Smooth muscle cell (in vitro differentiated cells): ENCODE measurements around the gene GNLY. TPM values are rescaled to one million over a fixed set of nuclear protein-coding genes. Genes with fewer than 3 reads are reported as not detected.

Experiments used
- DNase-seq: peaks from one replicate; lab custom pipeline; 2025; ENCODE audit not compliant: unreplicated experiment; lab: John Stamatoyannopoulos, UW
- H2AFZ ChIP-seq: fragments of 200-600 bp; sonication (generic); 2 replicates; pipeline ENCODE4 v1.6.0; 2016; ENCODE audit warnings: antibody characterized with exemption, low read depth, mild to moderate bottlenecking
- H3F3A ChIP-seq: fragments of 200-600 bp; sonication (generic); 2 replicates; pipeline ENCODE4 v1.6.0; 2017; ENCODE audit warnings: antibody characterized with exemption, low read depth
- H3K27ac ChIP-seq: fragments of 200-600 bp; sonication (generic); 2 replicates; pipeline ENCODE4 v1.5.1; 2016; ENCODE audit warnings: low read depth, mild to moderate bottlenecking
- H3K27me3 ChIP-seq: fragments of 200-600 bp; sonication (generic); 2 replicates; pipeline ENCODE4 v1.6.1; 2016; ENCODE audit warnings: low read depth, mild to moderate bottlenecking
- H3K36me3 ChIP-seq: fragments of 200-600 bp; sonication (generic); 2 replicates; pipeline ENCODE4 v1.5.1; 2016; ENCODE audit warnings: low read depth
- H3K4me1 ChIP-seq: fragments of 200-600 bp; sonication (generic); 2 replicates; pipeline ENCODE4 v1.5.1; 2016; ENCODE audit warnings: low read depth
- H3K4me2 ChIP-seq: fragments of 200-600 bp; sonication (generic); 2 replicates; pipeline ENCODE4 v1.6.0; 2016; ENCODE audit warnings: mild to moderate bottlenecking
- H3K4me3 ChIP-seq: fragments of 200-600 bp; sonication (generic); 2 replicates; pipeline ENCODE4 v1.5.1; 2016; ENCODE audit warnings: mild to moderate bottlenecking
- H3K79me2 ChIP-seq: fragments of 200-600 bp; sonication (generic); 2 replicates; pipeline ENCODE4 v1.6.0; 2016; ENCODE audit warnings: low read depth, mild to moderate bottlenecking
- H3K9ac ChIP-seq: fragments of 200-600 bp; sonication (generic); 2 replicates; pipeline ENCODE4 v1.6.0; 2016; ENCODE audit warnings: low read depth
- H3K9me3 ChIP-seq: fragments of 200-600 bp; sonication (generic); replicated peaks from 2 replicates; pipeline ENCODE4 v1.5.1; 2016; ENCODE audit warnings: low read depth
- H4K20me1 ChIP-seq: fragments of 200-600 bp; sonication (generic); 2 replicates; pipeline ENCODE4 v1.6.0; 2016; ENCODE audit warnings: low read depth
- WGBS: methylation state at CpG from one replicate; pipeline ENCODE4 v1.1.7; 2016; ENCODE audit warnings: low lambda C conversion rate; 5-methylcytosine and 5-hydroxymethylcytosine counted together
- polyA plus RNA-seq: library from polyadenylated mRNA; unstranded; fragments of >200 nt; fragmentation: Nextera tagmentation; extraction: Ambion mirVana; gene quantifications from 2 replicates; pipeline ENCODE4 v1.2.1, GENCODE V29; 2016
- total RNA-seq: library from RNA; depleted of rRNA; stranded (reverse); fragments of >200 nt; gene quantifications from 2 replicates; pipeline ENCODE4 v1.2.3, GENCODE V29; 2014
- TF ChIP-seq, protein P1 (sequence below): fragments of 200-600 bp; sonication (generic); IDR thresholded peaks from 2 replicates; pipeline ENCODE4 v1.5.1; 2017; ENCODE audit warnings: borderline replicate concordance, mild to moderate bottlenecking, antibody characterized with exemption; ENCODE audit not compliant: insufficient read depth, poor library complexity, severe bottlenecking

GNLY gene
- total and polyA plus RNA-seq, 2 experiments from 2014 or later, result not detected

DNA sequence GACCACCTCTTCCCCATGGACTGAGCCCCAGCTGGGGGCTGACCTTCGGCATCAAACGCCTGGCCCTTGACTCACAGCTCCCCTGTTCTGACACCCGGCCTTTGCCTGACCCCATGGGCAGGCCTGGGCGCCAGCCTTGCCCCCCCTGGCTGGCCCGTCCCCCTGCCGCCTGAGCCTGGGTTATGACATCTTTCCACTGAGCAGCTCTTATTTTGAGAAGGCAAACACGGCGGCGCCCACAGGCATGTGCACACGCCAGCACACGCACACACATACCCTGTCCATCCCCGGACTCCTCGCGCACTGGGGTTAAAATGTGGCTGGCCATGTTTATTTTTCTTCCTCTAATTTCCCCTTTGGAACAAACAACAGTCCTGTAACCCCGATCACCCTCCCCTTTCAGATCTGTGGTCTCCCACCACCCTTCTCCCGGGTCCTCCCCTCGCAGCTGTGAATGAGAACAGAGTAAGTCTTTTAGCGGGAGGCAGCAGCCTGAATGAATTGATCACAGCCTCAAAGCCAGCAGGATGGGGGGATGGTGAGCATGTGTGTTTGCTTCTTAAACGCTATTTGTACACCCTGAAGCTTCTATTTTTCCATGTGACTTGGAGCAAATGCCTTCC lies 47.8 kb downstream of the GNLY start:
- H3K9ac ChIP-seq, result no peak overlapping the region
- no peak for DNase-seq
- H3K36me3 ChIP-seq, result no peaks in the 10 kb centered on the region
- WGBS, result 87% methylated on average over 15 of the region's 19 CpGs
- H4K20me1 ChIP-seq, result no peaks in the 10 kb centered on the region
- peak overlapping the region; percentile 20 for H3K4me2 ChIP-seq
- H3K4me1 ChIP-seq, result peaks cover 31% of the 10 kb centered on the region
- no peak overlapping the region for H3K4me3 ChIP-seq
- H3K27ac ChIP-seq, result no peak overlapping the region
- no peaks in the 10 kb centered on the region for H3K9me3 ChIP-seq
- no peak overlapping the region for H2AFZ ChIP-seq
- TF ChIP-seq, protein P1, sequence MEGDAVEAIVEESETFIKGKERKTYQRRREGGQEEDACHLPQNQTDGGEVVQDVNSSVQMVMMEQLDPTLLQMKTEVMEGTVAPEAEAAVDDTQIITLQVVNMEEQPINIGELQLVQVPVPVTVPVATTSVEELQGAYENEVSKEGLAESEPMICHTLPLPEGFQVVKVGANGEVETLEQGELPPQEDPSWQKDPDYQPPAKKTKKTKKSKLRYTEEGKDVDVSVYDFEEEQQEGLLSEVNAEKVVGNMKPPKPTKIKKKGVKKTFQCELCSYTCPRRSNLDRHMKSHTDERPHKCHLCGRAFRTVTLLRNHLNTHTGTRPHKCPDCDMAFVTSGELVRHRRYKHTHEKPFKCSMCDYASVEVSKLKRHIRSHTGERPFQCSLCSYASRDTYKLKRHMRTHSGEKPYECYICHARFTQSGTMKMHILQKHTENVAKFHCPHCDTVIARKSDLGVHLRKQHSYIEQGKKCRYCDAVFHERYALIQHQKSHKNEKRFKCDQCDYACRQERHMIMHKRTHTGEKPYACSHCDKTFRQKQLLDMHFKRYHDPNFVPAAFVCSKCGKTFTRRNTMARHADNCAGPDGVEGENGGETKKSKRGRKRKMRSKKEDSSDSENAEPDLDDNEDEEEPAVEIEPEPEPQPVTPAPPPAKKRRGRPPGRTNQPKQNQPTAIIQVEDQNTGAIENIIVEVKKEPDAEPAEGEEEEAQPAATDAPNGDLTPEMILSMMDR, result no peak
- no peaks in the 10 kb centered on the region for H3K79me2 ChIP-seq
- no peaks in the 10 kb centered on the region for H3F3A ChIP-seq
- peaks cover 7% of the 10 kb centered on the region for H3K27me3 ChIP-seq

DNA sequence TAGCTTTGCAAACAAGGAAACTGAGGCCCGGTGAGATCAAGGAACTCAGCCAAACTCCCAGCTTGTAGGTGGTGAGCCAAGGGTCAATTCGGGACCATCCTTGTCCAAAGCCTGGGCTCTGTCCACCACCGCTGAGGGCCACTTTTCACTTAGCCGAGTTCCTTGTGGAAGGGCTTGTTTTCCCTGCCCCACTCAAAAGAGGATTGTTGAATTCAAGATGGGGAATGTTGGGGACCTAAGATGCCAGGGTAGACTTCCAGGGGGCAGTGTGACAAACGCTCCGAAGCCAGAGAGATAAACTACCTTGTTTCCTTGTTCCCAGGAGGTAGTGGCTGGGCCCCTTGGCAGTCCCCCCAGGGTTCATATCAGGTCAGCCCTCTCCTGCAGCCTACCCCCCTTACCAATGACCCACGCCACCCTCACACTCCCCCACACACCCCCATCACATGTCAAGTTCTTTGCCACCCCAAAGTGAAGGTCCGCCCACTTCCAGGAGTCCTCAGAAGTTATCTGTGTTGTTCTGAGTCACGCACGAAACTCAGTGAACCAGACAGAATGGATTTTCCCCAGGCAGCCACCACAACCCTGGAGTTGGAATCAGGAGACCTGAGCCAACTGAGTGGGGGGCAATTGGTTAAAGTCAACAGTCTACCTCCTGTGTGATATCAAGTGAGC lies 49.3 kb downstream of the GNLY start:
- H3K36me3 ChIP-seq, result no peaks in the 10 kb centered on the region
- H4K20me1 ChIP-seq, result no peaks in the 10 kb centered on the region
- 73% methylated on average over 10 of the region's 10 CpGs for WGBS
- H3K27me3 ChIP-seq, result peaks cover 13% of the 10 kb centered on the region
- TF ChIP-seq, protein P1, result no peak
- no peak overlapping the region for H2AFZ ChIP-seq
- peaks cover 31% of the 10 kb centered on the region for H3K4me1 ChIP-seq
- H3K79me2 ChIP-seq, result no peaks in the 10 kb centered on the region
- H3K9me3 ChIP-seq, result no peaks in the 10 kb centered on the region
- H3F3A ChIP-seq, result no peaks in the 10 kb centered on the region
- DNase-seq, result no peak
- no peak overlapping the region for H3K4me3 ChIP-seq
- no peak overlapping the region for H3K27ac ChIP-seq
- H3K4me2 ChIP-seq, result peak overlapping the region; percentile 41
- no peak overlapping the region for H3K9ac ChIP-seq

DNA sequence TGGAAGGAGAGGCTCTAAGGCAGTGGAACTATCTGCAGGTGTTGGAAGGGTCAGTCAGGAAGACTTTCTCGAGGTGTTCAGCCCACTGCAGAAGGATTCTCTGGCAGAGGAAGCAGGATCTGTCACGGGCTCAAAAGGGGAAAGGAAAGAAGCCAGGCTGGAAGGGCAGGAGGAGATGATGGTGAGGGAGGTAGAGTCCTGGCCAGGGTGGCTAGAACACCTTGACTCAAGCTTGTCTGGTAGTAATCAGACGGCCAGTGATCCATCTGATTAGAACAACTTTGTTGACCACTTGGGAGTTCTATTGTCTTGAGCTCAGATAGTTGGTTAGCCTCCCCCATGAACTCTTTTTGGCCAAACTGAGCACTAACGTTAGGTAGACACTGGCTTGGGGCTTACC lies 49.9 kb downstream of the GNLY start:
- Histone ChIP-seq H3F3A (no peaks in the 10 kb centered on the region), H4K20me1 (no peaks in the 10 kb centered on the region), H3K4me3 (no peak overlapping the region), H3K36me3 (no peaks in the 10 kb centered on the region), H3K79me2 (no peaks in the 10 kb centered on the region), H3K4me1 (peaks cover 31% of the 10 kb centered on the region), H3K27ac (no peak overlapping the region), H3K27me3 (peaks cover 13% of the 10 kb centered on the region), H3K9me3 (no peaks in the 10 kb centered on the region), H2AFZ (no peak overlapping the region), H3K4me2 (no peak overlapping the region), H3K9ac (no peak overlapping the region)
- TF ChIP-seq, protein P1, result no peak
- WGBS, result 82% methylated on average over 4 of the region's 4 CpGs
- no peak for DNase-seq
